Adrenal gland (tissue), 12 donors: ENCODE results near the gene HLX. TPM values are rescaled to one million over a fixed set of nuclear protein-coding genes. Genes with fewer than 3 reads are reported as not detected.

ENCODE experiments used
- DNase-seq, 7 donors: peaks; one replicate each; pipeline ENCODE4 v3.0.0-alpha.2; 2019 to 2020
- H3K27ac ChIP-seq, 5 donors: fragments of 200-600 bp; sonication (generic) in 4 of 5; 1 replicate in 3 of 5; 2 replicates in 2 of 5; pipeline versions ENCODE4 v1.5.1 to v1.8.0; 2016 to 2020; ENCODE audit warnings: mild to moderate bottlenecking in 1 of 5
- H3K27me3 ChIP-seq: fragments of 200-600 bp; 2 replicates; pipeline ENCODE4 v1.8.0; 2021
- H3K36me3 ChIP-seq, 2 donors: fragments of 200-600 bp; replicated peaks in 1 of 2; 1 replicate in 1 of 2; 2 replicates in 1 of 2; pipeline versions ENCODE4 v1.5.1 to v1.8.0; 2018 to 2022
- H3K4me1 ChIP-seq, 2 donors: fragments of 200-600 bp; replicated peaks in 1 of 2; 1 replicate in 1 of 2; 2 replicates in 1 of 2; pipeline versions ENCODE4 v1.5.1 to v1.8.0; 2018 to 2021
- H3K4me3 ChIP-seq, 4 donors: fragments of 200-600 bp; sonication (generic) in 3 of 4; one replicate each; pipeline ENCODE4 v1.5.1; 2016 to 2018
- H3K9me3 ChIP-seq, 3 donors: fragments of 200-600 bp; sonication (generic) in 1 of 3; replicated peaks in 1 of 3; 1 replicate in 2 of 3; 2 replicates in 1 of 3; pipeline versions ENCODE4 v1.5.1 to v1.8.0; 2016 to 2021
- POLR2A ChIP-seq, 2 donors: fragments of 450-650 bp; IDR thresholded peaks; one replicate each; pipeline ENCODE4 v1.6.1; 2017; ENCODE audit warnings: antibody characterized with exemption in 2 of 2, mild to moderate bottlenecking in 2 of 2, moderate library complexity in 1 of 2
- WGBS, 4 donors: extraction: QIAGEN DNeasy Blood & Tissue Kit in 2 of 4; methylation state at CpG; one replicate each; pipeline versions ENCODE4 v1.1.5 to v1.1.7; 2013 to 2017; 5-methylcytosine and 5-hydroxymethylcytosine counted together
- intact Hi-C, 2 donors: fragments of 100-400 bp; cut with DNase I; formaldehyde crosslinking; loops; one replicate each; pipeline versions ENCODE4 v1.14.1 to v1.15.0; 2022 to 2023
- polyA plus RNA-seq, 3 donors: library from polyadenylated mRNA; stranded (reverse); fragments of 200-250 nt in 2 of 3; fragments of 350-450 nt in 1 of 3; fragmentation: Illumina TruSeq in 1 of 3; extraction: RNeasy Lipid Tissue Mini Kit (QIAGEN cat#74804) in 1 of 3; gene quantifications; one replicate each; pipeline ENCODE4 v1.2.3, GENCODE V29; 2013 to 2014
- total RNA-seq, 9 donors: library from RNA; depleted of rRNA in 4 of 9; stranded (reverse); fragments of >200 nt in 4 of 9; fragments of 120-200 nt in 1 of 9; fragmentation: NEBNext Ultra II Directional in 1 of 9; extraction: Animal tissue kit (Norgen Biotek cat#: 25700) in 1 of 9; gene quantifications; one replicate each; pipeline versions ENCODE4 v1.1.0 to v1.2.4, GENCODE V29; 2013 to 2023
- TF ChIP-seq, protein P1 (sequence below), 6 experiments: fragments of 450-650 bp in 4 of 6; fragments of 200-600 bp in 2 of 6; sonication (generic) in 1 of 6; IDR thresholded peaks; 1 replicate in 5 of 6; 2 replicates in 1 of 6; pipeline versions ENCODE4 v1.5.1 to v1.8.0; 2016 to 2021; ENCODE audit warnings: antibody characterized with exemption in 6 of 6, mild to moderate bottlenecking in 2 of 6, moderate library complexity in 1 of 6
- donor health status: healthy with polysubstance abuse.
- donor health status: Bipolar disorder and iron deficiency.
- donor health status: DM: yes; HTN: yes; CAD: no.
- donor health status: DM: no; HTN: no; CAD: no.
- donor health status: DM: no; HTN: no; CAD: no.
- donor health status: DM: yes; HTN: yes; CAD: no.

Gene HLX
- total and polyA plus RNA-seq, 12 donors: 0.81 to 13.8 (median 7.0) TPM

GRCh38 chr1:220880726-220881506 lies 1.7 kb downstream of the HLX start:
- Histone ChIP-seq H3K27me3 (peaks cover 6% of the 10 kb centered on the region), H3K27ac (peak overlapping the region in 4 of 5 donors; percentile 6 to 92 (median 54)), H3K36me3 (peaks cover 0 to 17% of the 10 kb centered on the region in 2 donors), H3K4me1 (peaks cover 4 to 5% of the 10 kb centered on the region in 2 donors), H3K4me3 (peak overlapping the region in 2 of 4 donors; percentile 15 to 72), H3K9me3 (no peaks in the 10 kb centered on the region)
- 32 to 53% (median 38%) methylated on average over 28 to 37 of the region's 37 CpGs for WGBS, 4 donors
- TF ChIP-seq POLR2A (IDR thresholded peaks at IDR 0.05): peak in 1 of 2 donors; percentile 43
- TF ChIP-seq, protein P1, sequence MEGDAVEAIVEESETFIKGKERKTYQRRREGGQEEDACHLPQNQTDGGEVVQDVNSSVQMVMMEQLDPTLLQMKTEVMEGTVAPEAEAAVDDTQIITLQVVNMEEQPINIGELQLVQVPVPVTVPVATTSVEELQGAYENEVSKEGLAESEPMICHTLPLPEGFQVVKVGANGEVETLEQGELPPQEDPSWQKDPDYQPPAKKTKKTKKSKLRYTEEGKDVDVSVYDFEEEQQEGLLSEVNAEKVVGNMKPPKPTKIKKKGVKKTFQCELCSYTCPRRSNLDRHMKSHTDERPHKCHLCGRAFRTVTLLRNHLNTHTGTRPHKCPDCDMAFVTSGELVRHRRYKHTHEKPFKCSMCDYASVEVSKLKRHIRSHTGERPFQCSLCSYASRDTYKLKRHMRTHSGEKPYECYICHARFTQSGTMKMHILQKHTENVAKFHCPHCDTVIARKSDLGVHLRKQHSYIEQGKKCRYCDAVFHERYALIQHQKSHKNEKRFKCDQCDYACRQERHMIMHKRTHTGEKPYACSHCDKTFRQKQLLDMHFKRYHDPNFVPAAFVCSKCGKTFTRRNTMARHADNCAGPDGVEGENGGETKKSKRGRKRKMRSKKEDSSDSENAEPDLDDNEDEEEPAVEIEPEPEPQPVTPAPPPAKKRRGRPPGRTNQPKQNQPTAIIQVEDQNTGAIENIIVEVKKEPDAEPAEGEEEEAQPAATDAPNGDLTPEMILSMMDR (IDR thresholded peaks at IDR 0.05): no peak
- peak; percentile 46 to 84 (median 63) for DNase-seq
- intact Hi-C loops: loop anchor here in 1 of 2 donors (10.0 kb wide), 1 partner anchor 324 kb away; no protein-coding TSS in a partner anchor

- H3K27me3 ChIP-seq: peaks cover 13% of the 10 kb centered on the region
- TF ChIP-seq, protein P1 (IDR thresholded peaks at IDR 0.05): peak in 1 of 6 experiments; percentile 2
- no peak for TF ChIP-seq POLR2A (IDR thresholded peaks at IDR 0.05)
- peaks cover 0 to 17% of the 10 kb centered on the region in 2 donors for H3K36me3 ChIP-seq
- peaks cover 4 to 5% of the 10 kb centered on the region in 2 donors for H3K4me1 ChIP-seq
- intact Hi-C loops: loop anchor here in 1 of 2 donors (10.0 kb wide), 1 partner anchor 323 kb away; no protein-coding TSS in a partner anchor
- H3K4me3 ChIP-seq: peak overlapping the region in 1 of 4 donors; percentile 33
- peak overlapping the region in 2 of 5 donors; percentile 26 to 77 for H3K27ac ChIP-seq
- H3K9me3 ChIP-seq: no peaks in the 10 kb centered on the region
- 54 to 61% (median 55%) methylated on average over 26 to 34 of the region's 34 CpGs for WGBS, 4 donors
- peak in 1 of 7 donors; percentile 31 for DNase-seq
These were observed 3.0 kb downstream of the HLX start for GRCh38 chr1:220882061-220882891.

- peaks cover 0 to 4% of the 10 kb centered on the region in 2 donors for H3K4me1 ChIP-seq
- WGBS, 4 donors: 59 to 76% (median 66%) methylated on average over 33 to 59 of the region's 59 CpGs
- peaks cover 19% of the 10 kb centered on the region for H3K27me3 ChIP-seq
- no peak for TF ChIP-seq POLR2A (IDR thresholded peaks at IDR 0.05)
- TF ChIP-seq, protein P1 (IDR thresholded peaks at IDR 0.05): no peak
- H3K9me3 ChIP-seq: no peaks in the 10 kb centered on the region
- no peak overlapping the region for H3K27ac ChIP-seq
- intact Hi-C loops: loop anchor here in 1 of 2 donors (10.0 kb wide), 1 partner anchor 320 kb away; no protein-coding TSS in a partner anchor
- H3K36me3 ChIP-seq: peaks cover 0 to 17% of the 10 kb centered on the region in 2 donors
- no peak for DNase-seq
- no peak overlapping the region for H3K4me3 ChIP-seq
These were observed 5.1 kb downstream of the HLX start for GRCh38 chr1:220884109-220884980.
